Epithelial cell of esophagus (primary cell): Measurements from ENCODE around the gene SORCS2.

Source experiments
- DNase-seq: peaks from one replicate; pipeline ENCODE4 v3.0.0; 2010; ENCODE audit warnings: low read depth
- H3K4me3 ChIP-seq: 2 replicates; pipeline ENCODE4 v1.5.1; 2011; ENCODE audit warnings: mild to moderate bottlenecking, low read length, control low read depth
- TF ChIP-seq, protein P1 (sequence below): IDR thresholded peaks from 2 replicates; pipeline ENCODE4 v1.5.1; 2011; ENCODE audit warnings: low read depth, mild to moderate bottlenecking, low read length, control low read depth, inconsistent platforms; ENCODE audit not compliant: insufficient read depth; ENCODE audit errors: missing control alignments

The SORCS2 gene

DNA sequence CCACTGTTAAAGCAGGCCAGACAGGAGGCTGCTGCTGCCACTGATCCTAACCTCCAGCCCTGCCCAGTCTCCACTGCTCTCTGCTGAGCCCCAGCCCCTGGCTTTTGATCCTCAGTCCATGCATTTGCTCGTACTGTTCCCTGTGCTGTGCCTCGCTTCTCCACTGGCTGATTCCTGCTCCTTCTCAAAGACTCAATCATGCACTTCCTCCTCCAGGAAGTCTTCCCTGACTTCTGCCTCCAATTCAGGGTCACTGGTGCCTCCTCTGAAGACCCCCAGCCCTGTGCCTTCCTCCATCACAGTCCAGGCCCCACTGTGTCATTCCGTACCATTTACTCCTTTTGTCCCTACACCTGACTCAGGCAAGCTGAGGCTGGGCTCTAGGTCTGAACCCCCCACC lies 473.0 kb downstream of the SORCS2 start:
- TF ChIP-seq, protein P1, sequence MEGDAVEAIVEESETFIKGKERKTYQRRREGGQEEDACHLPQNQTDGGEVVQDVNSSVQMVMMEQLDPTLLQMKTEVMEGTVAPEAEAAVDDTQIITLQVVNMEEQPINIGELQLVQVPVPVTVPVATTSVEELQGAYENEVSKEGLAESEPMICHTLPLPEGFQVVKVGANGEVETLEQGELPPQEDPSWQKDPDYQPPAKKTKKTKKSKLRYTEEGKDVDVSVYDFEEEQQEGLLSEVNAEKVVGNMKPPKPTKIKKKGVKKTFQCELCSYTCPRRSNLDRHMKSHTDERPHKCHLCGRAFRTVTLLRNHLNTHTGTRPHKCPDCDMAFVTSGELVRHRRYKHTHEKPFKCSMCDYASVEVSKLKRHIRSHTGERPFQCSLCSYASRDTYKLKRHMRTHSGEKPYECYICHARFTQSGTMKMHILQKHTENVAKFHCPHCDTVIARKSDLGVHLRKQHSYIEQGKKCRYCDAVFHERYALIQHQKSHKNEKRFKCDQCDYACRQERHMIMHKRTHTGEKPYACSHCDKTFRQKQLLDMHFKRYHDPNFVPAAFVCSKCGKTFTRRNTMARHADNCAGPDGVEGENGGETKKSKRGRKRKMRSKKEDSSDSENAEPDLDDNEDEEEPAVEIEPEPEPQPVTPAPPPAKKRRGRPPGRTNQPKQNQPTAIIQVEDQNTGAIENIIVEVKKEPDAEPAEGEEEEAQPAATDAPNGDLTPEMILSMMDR, result no peak
- no peak for DNase-seq
- no peak overlapping the region for H3K4me3 ChIP-seq

DNA sequence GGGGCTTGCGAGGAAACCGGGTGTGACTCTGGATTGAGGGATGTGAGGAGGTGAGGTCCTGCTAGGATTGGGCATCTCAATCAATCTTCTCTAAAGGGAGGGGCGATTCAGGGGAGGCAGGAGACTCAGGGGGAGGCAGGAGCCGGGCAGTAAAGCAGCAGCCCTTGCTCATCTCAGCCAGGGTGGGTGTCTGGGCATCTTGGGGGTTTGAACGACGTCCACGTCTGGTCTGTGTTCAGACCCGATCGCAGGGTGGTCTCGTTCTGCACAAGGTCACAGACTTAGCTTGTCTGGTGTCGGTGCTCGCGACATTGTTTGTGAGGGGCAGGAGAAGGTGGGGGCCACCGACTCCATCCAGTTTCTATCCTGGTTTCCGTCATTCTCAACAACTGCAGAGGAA lies 473.7 kb downstream of the SORCS2 start:
- TF ChIP-seq, protein P1, result no peak
- DNase-seq, result no peak

DNA sequence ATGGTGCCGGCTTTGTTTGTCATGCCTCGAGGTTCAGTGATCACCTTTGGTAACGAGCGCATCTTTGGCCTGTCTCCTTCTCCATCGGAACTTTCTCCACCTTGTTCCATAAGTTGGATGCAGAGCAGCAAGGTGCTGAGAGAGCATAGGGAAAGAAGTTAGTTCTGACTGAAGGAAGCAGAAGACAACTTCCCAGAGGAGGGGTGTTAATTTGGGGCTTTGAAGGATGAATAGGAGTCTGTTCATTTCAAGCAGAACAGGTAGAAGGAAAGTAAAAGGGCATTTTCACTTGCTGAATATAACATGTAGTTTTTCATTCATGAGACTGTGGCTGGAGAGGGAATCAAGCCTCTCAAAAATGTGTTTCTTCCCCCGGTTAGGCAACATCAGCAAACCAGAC lies 474.4 kb downstream of the SORCS2 start:
- TF ChIP-seq, protein P1, result no peak
- DNase-seq, result no peak
- no peak overlapping the region for H3K4me3 ChIP-seq

More for the DNA sequence above, 473.7 kb downstream of the SORCS2 start:
- no peak overlapping the region for H3K4me3 ChIP-seq

DNA sequence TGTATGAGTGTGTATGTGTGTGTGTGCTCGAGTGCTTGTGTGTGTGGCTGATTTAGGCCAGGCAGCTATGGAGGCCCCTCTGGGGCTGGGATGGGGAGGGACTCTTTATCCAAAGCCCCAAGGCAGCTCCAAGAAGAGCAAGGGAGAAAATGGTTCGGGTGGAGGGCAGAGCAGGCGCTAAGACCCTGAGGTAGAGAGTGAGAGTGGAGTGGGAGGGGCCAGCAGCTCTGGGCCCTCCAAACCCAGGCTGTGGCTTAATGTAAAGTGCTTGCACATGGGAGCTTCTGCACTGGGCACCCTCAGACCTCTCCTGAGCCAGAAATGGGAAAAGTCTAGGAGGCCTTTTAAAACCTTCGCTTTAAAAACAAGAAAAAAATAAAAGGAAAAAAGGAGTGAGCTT lies 475.9 kb downstream of the SORCS2 start:
- no peak for DNase-seq
- TF ChIP-seq, protein P1, result no peak
- no peak overlapping the region for H3K4me3 ChIP-seq

DNA sequence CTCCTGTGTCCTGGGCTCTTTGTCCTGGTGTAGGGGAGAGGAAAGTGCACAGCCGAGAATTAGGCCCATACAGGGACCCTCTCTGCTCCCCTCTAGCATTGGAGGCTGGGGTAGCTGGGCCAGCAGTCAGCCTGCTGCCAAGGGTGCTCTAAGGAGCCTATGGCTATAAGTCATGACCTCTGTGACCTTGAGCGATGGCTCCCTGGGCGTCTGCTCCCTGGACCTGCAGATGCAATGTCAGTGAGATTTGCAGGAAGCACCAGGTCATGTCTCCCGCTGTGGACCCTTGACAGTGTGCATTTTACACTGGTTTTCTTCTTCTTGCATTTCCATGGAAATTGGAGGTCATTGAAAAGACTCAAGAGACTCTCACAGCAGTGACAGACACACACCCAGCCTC lies 476.5 kb downstream of the SORCS2 start:
- DNase-seq, result no peak
- H3K4me3 ChIP-seq, result no peak overlapping the region
- TF ChIP-seq, protein P1, result no peak

DNA sequence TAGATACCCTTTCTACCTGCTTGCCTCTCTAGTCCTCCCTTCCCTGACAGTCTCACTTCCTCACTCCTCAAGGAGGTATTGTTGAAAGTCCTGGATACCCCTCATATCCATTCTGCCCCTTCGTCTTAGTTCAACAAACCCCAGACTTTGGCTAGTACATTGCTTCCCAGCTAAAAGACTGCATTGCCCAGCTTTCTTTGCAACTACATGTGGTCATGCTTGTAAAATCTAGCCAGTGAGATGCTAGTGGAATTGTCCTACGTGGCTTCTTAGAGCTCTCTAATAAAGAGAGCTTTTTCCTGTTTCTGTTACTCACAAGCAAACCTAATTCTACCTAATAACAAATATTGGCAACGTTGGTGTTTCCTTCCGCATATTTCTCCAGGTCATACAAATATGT lies 480.3 kb downstream of the SORCS2 start:
- TF ChIP-seq, protein P1, result no peak
- no peak overlapping the region for H3K4me3 ChIP-seq
- DNase-seq, result no peak

DNA sequence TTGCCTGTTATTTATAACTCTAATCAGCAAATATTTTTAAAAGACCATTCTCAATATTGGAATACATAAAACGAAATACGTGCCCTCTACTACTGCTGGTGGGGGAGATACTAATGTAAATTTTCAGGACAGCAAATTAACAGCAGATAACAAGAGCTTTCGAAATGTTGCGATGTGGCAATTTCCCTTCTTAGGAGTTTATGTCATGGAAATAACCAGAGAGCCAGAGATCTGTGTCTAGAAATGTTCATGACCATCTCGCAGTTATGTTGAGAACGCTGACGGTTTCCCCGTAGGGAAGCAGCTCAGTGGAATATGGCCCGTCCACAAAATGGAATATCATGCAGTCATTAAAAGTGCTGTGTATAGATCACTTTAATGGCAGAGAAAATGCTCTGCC lies 480.8 kb downstream of the SORCS2 start:
- TF ChIP-seq, protein P1, result no peak
- DNase-seq, result no peak
- no peak overlapping the region for H3K4me3 ChIP-seq
